GM18907 (cell line): Measurements from ENCODE around the gene CHD9NB.
A peak's percentile ranks its signal among the peaks of the same experiment; 100 is the strongest.

Experiments
- ATAC-seq: cut with Tn5 transposase; IDR thresholded peaks from one replicate; pipeline ENCODE4 v1.9.1; 2021; ENCODE audit warnings: mild to moderate bottlenecking, moderate library complexity; ENCODE audit not compliant: unreplicated experiment

CHD9NB gene

GRCh38 chr16:53052519-53053501, at the start of gene CHD9NB:
Gene CHD9NB (minus strand): TSS chr16:53052897. CDS start chr16:53044158, 8,739 bp downstream.
- ATAC-seq = peak; percentile 37

- ATAC-seq = no peak
These were observed 48.2 kb upstream of the CHD9NB start for GRCh38 chr16:53100889-53101288.

- no peak for ATAC-seq
These were observed 47.5 kb upstream of the CHD9NB start for GRCh38 chr16:53100131-53100748.

GRCh38 chr16:53099318-53100130, 46.8 kb upstream of the CHD9NB start:
- ATAC-seq = peak; percentile 71

- peak; percentile 75 for ATAC-seq
These were observed 46.0 kb upstream of the CHD9NB start for GRCh38 chr16:53098526-53099317.

GRCh38 chr16:53097190-53097589, 44.5 kb upstream of the CHD9NB start:
- ATAC-seq = no peak

- ATAC-seq = peak; percentile 48
These were observed 41.4 kb upstream of the CHD9NB start for GRCh38 chr16:53094013-53094630.

- ATAC-seq = no peak
These were observed 40.6 kb upstream of the CHD9NB start for GRCh38 chr16:53093162-53093744.

GRCh38 chr16:53092284-53092683, 39.6 kb upstream of the CHD9NB start:
- ATAC-seq = no peak

- peak; percentile 62 for ATAC-seq
These were observed 38.9 kb upstream of the CHD9NB start for GRCh38 chr16:53091466-53092211.

- ATAC-seq = peak; percentile 62
These were observed 38.1 kb upstream of the CHD9NB start for GRCh38 chr16:53090591-53091411.

- no peak for ATAC-seq
These were observed 37.5 kb upstream of the CHD9NB start for GRCh38 chr16:53090286-53090590.

GRCh38 chr16:53089434-53090285, 37.0 kb upstream of the CHD9NB start:
- no peak for ATAC-seq

GRCh38 chr16:53087101-53087500, 34.4 kb upstream of the CHD9NB start:
- no peak for ATAC-seq

GRCh38 chr16:53085931-53086421, 33.3 kb upstream of the CHD9NB start:
- no peak for ATAC-seq

GRCh38 chr16:53085369-53085843, 32.7 kb upstream of the CHD9NB start:
- ATAC-seq = no peak
